Gastroesophageal sphincter (tissue), 3 donors: ENCODE measurements around the gene CPEB3.
"Not testable (repeated sequence)": the region's sequence is repeated elsewhere in the genome, so short reads cannot be mapped to it uniquely, and the experiment has no call there.

Source experiments
- EP300 ChIP-seq: sonication (generic); formaldehyde crosslinking; IDR thresholded peaks from one replicate; pipeline ENCODE4 v1.6.1; 2017; ENCODE audit warnings: antibody characterized with exemption, mild to moderate bottlenecking
- POLR2A ChIP-seq, 2 donors: fragments of 450-650 bp; IDR thresholded peaks; one replicate each; pipeline ENCODE4 v1.6.1; 2017; ENCODE audit warnings: antibody characterized with exemption in 2 of 2, mild to moderate bottlenecking in 2 of 2, moderate library complexity in 1 of 2
- POLR2AphosphoS5 ChIP-seq: sonication (generic); formaldehyde crosslinking; IDR thresholded peaks from one replicate; pipeline ENCODE4 v1.6.1; 2017; ENCODE audit warnings: antibody characterized with exemption
- TF ChIP-seq, protein P1 (sequence below), 4 experiments: fragments of 200-600 bp in 2 of 4; fragments of 450-650 bp in 2 of 4; sonication (generic) in 1 of 4; IDR thresholded peaks; one replicate each; pipeline ENCODE4 v1.5.1; 2017 to 2019; ENCODE audit warnings: antibody characterized with exemption in 4 of 4, mild to moderate bottlenecking in 2 of 4, moderate library complexity in 2 of 4

DNA sequence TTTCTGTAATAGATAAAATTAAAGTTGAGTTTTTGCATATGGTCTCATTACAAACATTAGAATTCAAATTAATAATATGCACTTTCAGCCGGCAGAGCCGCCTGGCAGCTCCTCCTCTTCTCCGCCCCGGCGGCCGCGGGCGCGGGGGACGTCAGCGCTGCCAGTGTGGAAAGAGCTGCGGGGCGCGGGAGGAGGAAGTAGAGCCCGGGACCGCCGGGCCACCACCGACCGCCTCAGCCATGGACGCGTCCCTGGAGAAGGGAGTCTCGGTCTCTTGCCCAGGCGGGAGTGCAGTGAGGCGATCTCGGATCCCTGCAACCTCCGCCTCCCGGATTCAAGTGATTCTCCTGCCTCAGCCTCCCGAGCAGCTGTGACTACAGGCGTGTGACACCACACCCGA, 176.0 kb downstream of the CPEB3 start:
- TF ChIP-seq POLR2A (IDR thresholded peaks at IDR 0.05); EP300; POLR2AphosphoS5: not testable (repeated sequence)
- TF ChIP-seq, protein P1, sequence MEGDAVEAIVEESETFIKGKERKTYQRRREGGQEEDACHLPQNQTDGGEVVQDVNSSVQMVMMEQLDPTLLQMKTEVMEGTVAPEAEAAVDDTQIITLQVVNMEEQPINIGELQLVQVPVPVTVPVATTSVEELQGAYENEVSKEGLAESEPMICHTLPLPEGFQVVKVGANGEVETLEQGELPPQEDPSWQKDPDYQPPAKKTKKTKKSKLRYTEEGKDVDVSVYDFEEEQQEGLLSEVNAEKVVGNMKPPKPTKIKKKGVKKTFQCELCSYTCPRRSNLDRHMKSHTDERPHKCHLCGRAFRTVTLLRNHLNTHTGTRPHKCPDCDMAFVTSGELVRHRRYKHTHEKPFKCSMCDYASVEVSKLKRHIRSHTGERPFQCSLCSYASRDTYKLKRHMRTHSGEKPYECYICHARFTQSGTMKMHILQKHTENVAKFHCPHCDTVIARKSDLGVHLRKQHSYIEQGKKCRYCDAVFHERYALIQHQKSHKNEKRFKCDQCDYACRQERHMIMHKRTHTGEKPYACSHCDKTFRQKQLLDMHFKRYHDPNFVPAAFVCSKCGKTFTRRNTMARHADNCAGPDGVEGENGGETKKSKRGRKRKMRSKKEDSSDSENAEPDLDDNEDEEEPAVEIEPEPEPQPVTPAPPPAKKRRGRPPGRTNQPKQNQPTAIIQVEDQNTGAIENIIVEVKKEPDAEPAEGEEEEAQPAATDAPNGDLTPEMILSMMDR (IDR thresholded peaks at IDR 0.05) = not testable (repeated sequence)
